GM21515 (cell line): ENCODE measurements around the gene POLQ.
"Not testable (repeated sequence)": the region's sequence is repeated elsewhere in the genome, so short reads cannot be mapped to it uniquely, and the experiment has no call there.

Experiments used
- ATAC-seq: cut with Tn5 transposase; IDR thresholded peaks from one replicate; pipeline ENCODE4 v1.9.1; 2021; ENCODE audit not compliant: unreplicated experiment

Gene POLQ

GRCh38 chr3:121545574-121546455 is at the start of gene POLQ:
Gene POLQ, minus strand, starts transcription at chr3:121545988. Its CDS starts 111 bp downstream, at chr3:121545877.
- peak; percentile 79 for ATAC-seq

GRCh38 chr3:121594850-121595249 is 49.1 kb upstream of the POLQ start:
- no peak for ATAC-seq

GRCh38 chr3:121593806-121594205 is 48.0 kb upstream of the POLQ start:
- ATAC-seq, result not testable (repeated sequence)

- ATAC-seq, result no peak
These were observed 47.3 kb upstream of the POLQ start, which contains the start of gene FBXO40 for GRCh38 chr3:121592856-121593702. Gene FBXO40, plus strand, starts transcription at chr3:121593379. Its CDS starts 27,197 bp downstream, at chr3:121620576.

- ATAC-seq, result peak; percentile 56
These were observed 38.6 kb upstream of the POLQ start for GRCh38 chr3:121584418-121584817.

- no peak for ATAC-seq
These were observed 35.9 kb upstream of the POLQ start for GRCh38 chr3:121581691-121582090.

GRCh38 chr3:121574449-121574848 is 28.7 kb upstream of the POLQ start:
- ATAC-seq, result no peak

- no peak for ATAC-seq
These were observed 21.9 kb upstream of the POLQ start, which contains the start of gene ARGFX for GRCh38 chr3:121567649-121568048. Gene ARGFX, plus strand, starts transcription at chr3:121567949. Its CDS starts 2,765 bp downstream, at chr3:121570714.

- ATAC-seq, result no peak
These were observed 21.0 kb upstream of the POLQ start for GRCh38 chr3:121566773-121567172.

GRCh38 chr3:121562148-121562547 is 16.4 kb upstream of the POLQ start:
- no peak for ATAC-seq

- ATAC-seq, result no peak
These were observed 11.7 kb upstream of the POLQ start for GRCh38 chr3:121557426-121557934.

GRCh38 chr3:121552797-121553196 is 7.0 kb upstream of the POLQ start:
- no peak for ATAC-seq

- no peak for ATAC-seq
These were observed 6.6 kb upstream of the POLQ start for GRCh38 chr3:121552379-121552778.

- ATAC-seq, result no peak
These were observed 677 bp downstream of the POLQ start for GRCh38 chr3:121545049-121545573.

- no peak for ATAC-seq
These were observed 2.9 kb downstream of the POLQ start for GRCh38 chr3:121542924-121543323.

GRCh38 chr3:121531269-121531668 is 14.5 kb downstream of the POLQ start:
- ATAC-seq, result no peak

- no peak for ATAC-seq
These were observed 16.5 kb downstream of the POLQ start for GRCh38 chr3:121529308-121529707.

GRCh38 chr3:121520510-121520909 is 25.3 kb downstream of the POLQ start:
- no peak for ATAC-seq

GRCh38 chr3:121517953-121518655 is 27.7 kb downstream of the POLQ start:
- no peak for ATAC-seq

GRCh38 chr3:121515862-121516261 is 29.9 kb downstream of the POLQ start:
- no peak for ATAC-seq

GRCh38 chr3:121515313-121515712 is 30.5 kb downstream of the POLQ start:
- no peak for ATAC-seq
